WTC11 (cell line): ENCODE measurements around the gene EIF4G3. TPM values are rescaled to one million over a fixed set of nuclear protein-coding genes. Genes with fewer than 3 reads are reported as not detected.

Source experiments
- ATAC-seq: fragments of 200-7000 bp; cut with Tn5 transposase; 2 replicates; pipeline ENCODE4 v1.10.0; 2021; ENCODE audit warnings: mild to moderate bottlenecking, moderate library complexity
- CTCF ChIA-PET: fragments of 300-600 bp; sonication (Branson Sonifier 250); formaldehyde crosslinking; loops from one replicate; lab custom pipeline; 2021; ENCODE audit warnings: antibody characterized with exemption; lab: Charles Lee
- POLR2A ChIA-PET: fragments of 350-600 bp; sonication (Branson Sonifier 250); formaldehyde crosslinking; loops from one replicate; lab custom pipeline; 2021; ENCODE audit warnings: antibody characterized with exemption; lab: Charles Lee
- DNase-seq: peaks from one replicate; pipeline ENCODE4 v3.0.0; 2021; ENCODE audit warnings: low spot score
- H3K27ac Mint-ChIP-seq: 2 replicates; pipeline ENCODE4 v1.8.0; 2021; ENCODE audit warnings: mixed read lengths
- H3K27me3 Mint-ChIP-seq: 2 replicates; pipeline ENCODE4 v1.8.0; 2021; ENCODE audit warnings: low read depth, mild to moderate bottlenecking, moderate library complexity, mixed read lengths
- H3K36me3 Mint-ChIP-seq: 2 replicates; pipeline ENCODE4 v1.8.0; 2021; ENCODE audit warnings: mixed read lengths
- H3K4me1 Mint-ChIP-seq: 2 replicates; pipeline ENCODE4 v1.8.0; 2022; ENCODE audit warnings: mixed read lengths
- H3K4me3 Mint-ChIP-seq: 2 replicates; pipeline ENCODE4 v1.8.0; 2021; ENCODE audit warnings: mild to moderate bottlenecking, moderate library complexity, mixed read lengths
- H3K9me3 Mint-ChIP-seq: 2 replicates; pipeline ENCODE4 v1.8.0; 2021; ENCODE audit warnings: mixed read lengths
- CREM ChIP-seq: sonication (generic); formaldehyde crosslinking; IDR thresholded peaks from 2 replicates; pipeline ENCODE4 v1.8.1; 2022; ENCODE audit warnings: mild to moderate bottlenecking, missing genetic modification reagents, moderate library complexity
- ELF4 ChIP-seq: sonication (generic); formaldehyde crosslinking; IDR thresholded peaks from 2 replicates; pipeline ENCODE4 v1.8.1; 2022; ENCODE audit warnings: low read depth, mild to moderate bottlenecking, moderate library complexity, missing genetic modification reagents
- EMX1 ChIP-seq: fragments of 250-450 bp; sonication (Bioruptor Pico); IDR thresholded peaks from 2 replicates; pipeline ENCODE4 v1.8.0; 2021; ENCODE audit warnings: mild to moderate bottlenecking
- FOXP1 ChIP-seq: sonication (generic); formaldehyde crosslinking; IDR thresholded peaks from 2 replicates; pipeline ENCODE4 v1.8.0; 2022; ENCODE audit warnings: missing genetic modification reagents, mild to moderate bottlenecking, moderate library complexity, borderline replicate concordance
- IRF2 ChIP-seq: sonication (generic); formaldehyde crosslinking; IDR thresholded peaks from 2 replicates; pipeline ENCODE4 v1.8.0; 2022; ENCODE audit warnings: low read depth, missing genetic modification reagents, borderline replicate concordance
- JUN ChIP-seq: sonication (generic); formaldehyde crosslinking; IDR thresholded peaks from 2 replicates; pipeline ENCODE4 v1.8.0; 2023; ENCODE audit warnings: mild to moderate bottlenecking, missing genetic modification reagents
- MXD4 ChIP-seq: fragments of 250-450 bp; sonication (Bioruptor Pico); IDR thresholded peaks from 2 replicates; pipeline ENCODE4 v1.8.0; 2021; ENCODE audit warnings: mild to moderate bottlenecking, moderate library complexity, borderline replicate concordance
- MYBL2 ChIP-seq: sonication (generic); formaldehyde crosslinking; IDR thresholded peaks from 2 replicates; pipeline ENCODE4 v1.8.1; 2023; ENCODE audit warnings: mild to moderate bottlenecking, moderate library complexity, missing genetic modification reagents
- NR1H2 ChIP-seq: sonication (generic); formaldehyde crosslinking; IDR thresholded peaks from 2 replicates; pipeline ENCODE4 v1.9.0; 2021; ENCODE audit warnings: mild to moderate bottlenecking, moderate library complexity, missing genetic modification reagents
- NR3C1 ChIP-seq: sonication (generic); formaldehyde crosslinking; conservative IDR thresholded peaks from 2 replicates; pipeline ENCODE4 v1.8.1; 2023; ENCODE audit warnings: low read depth, mild to moderate bottlenecking, missing genetic modification reagents
- ZBTB21 ChIP-seq: sonication (generic); formaldehyde crosslinking; IDR thresholded peaks from 2 replicates; pipeline ENCODE4 v1.8.1; 2023; ENCODE audit warnings: mild to moderate bottlenecking, missing genetic modification reagents, borderline replicate concordance
- ZNF317 ChIP-seq: sonication (generic); formaldehyde crosslinking; IDR thresholded peaks from 2 replicates; pipeline ENCODE4 v1.8.1; 2023; ENCODE audit warnings: low read depth, mild to moderate bottlenecking, moderate library complexity, missing genetic modification reagents, borderline replicate concordance
- ZNF416 ChIP-seq: fragments of 250-450 bp; sonication (Bioruptor Pico); IDR thresholded peaks from 2 replicates; pipeline ENCODE4 v1.9.0; 2021; ENCODE audit warnings: mild to moderate bottlenecking, inconsistent platforms
- total RNA-seq: library from RNA; stranded (reverse); gene quantifications from 3 replicates; pipeline ENCODE4 v1.2.3, GENCODE V29; 2021
- TF ChIP-seq, protein P1 (sequence below): fragments of 250-450 bp; sonication (Bioruptor Pico); IDR thresholded peaks from 2 replicates; pipeline ENCODE4 v1.9.0; 2021; ENCODE audit warnings: mild to moderate bottlenecking
- TF ChIP-seq, protein P2 (sequence below): sonication (generic); formaldehyde crosslinking; conservative IDR thresholded peaks from 2 replicates; pipeline ENCODE4 v1.8.1; 2023; ENCODE audit warnings: mild to moderate bottlenecking, low read depth, missing genetic modification reagents, moderate library complexity
- TF ChIP-seq, protein P3 (sequence below): fragments of 250-450 bp; sonication (Bioruptor Pico); IDR thresholded peaks from 2 replicates; pipeline ENCODE4 v1.9.0; 2021; ENCODE audit warnings: mild to moderate bottlenecking, borderline replicate concordance
- TF ChIP-seq, protein P4 (sequence below): sonication (generic); formaldehyde crosslinking; IDR thresholded peaks from 2 replicates; pipeline ENCODE4 v1.8.1; 2022; ENCODE audit warnings: low read depth, mild to moderate bottlenecking, moderate library complexity, missing genetic modification reagents, borderline replicate concordance
- TF ChIP-seq, protein P5 (sequence below): sonication (generic); formaldehyde crosslinking; IDR thresholded peaks from 2 replicates; pipeline ENCODE4 v1.8.1; 2023; ENCODE audit warnings: mild to moderate bottlenecking, missing genetic modification reagents, moderate library complexity
- TF ChIP-seq, protein P6 (sequence below): sonication (generic); formaldehyde crosslinking; IDR thresholded peaks from 2 replicates; pipeline ENCODE4 v1.8.1; 2023; ENCODE audit warnings: mild to moderate bottlenecking, missing genetic modification reagents

EIF4G3 gene
- total RNA-seq, 1 experiment from 2014 or later: 77.7 TPM

DNA sequence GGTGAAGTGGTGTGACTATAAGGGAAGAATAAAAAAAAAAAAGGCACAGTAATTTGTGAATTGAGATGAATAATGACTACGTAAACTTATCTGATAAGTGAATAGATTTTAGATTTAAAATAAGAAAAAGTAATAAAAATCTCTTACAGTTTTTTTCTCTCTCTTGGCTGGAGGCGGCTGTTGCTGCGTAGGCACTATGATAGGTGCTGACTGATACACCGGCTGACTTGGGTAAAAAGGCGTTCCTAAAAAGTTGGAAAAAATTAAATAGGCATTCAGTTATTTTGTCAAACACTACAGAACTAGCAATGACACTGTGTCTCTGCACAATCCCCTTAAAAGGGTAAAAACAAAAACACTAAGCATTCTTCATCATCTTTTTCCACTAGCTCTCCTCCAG lies 203.8 kb downstream of the EIF4G3 start:
- no peaks in the 10 kb centered on the region for H3K9me3 Mint-ChIP-seq
- no peak overlapping the region for H3K27ac Mint-ChIP-seq
- peaks cover 21% of the 10 kb centered on the region for H3K36me3 Mint-ChIP-seq
- H3K27me3 Mint-ChIP-seq: no peaks in the 10 kb centered on the region
- no peaks in the 10 kb centered on the region for H3K4me1 Mint-ChIP-seq
- TF ChIP-seq JUN (CRISPR knock-in tag): no peak
- TF ChIP-seq ZNF416: no peak
- no peak for TF ChIP-seq FOXP1
- TF ChIP-seq NR1H2 (CRISPR knock-in tag): no peak
- TF ChIP-seq, protein P1, sequence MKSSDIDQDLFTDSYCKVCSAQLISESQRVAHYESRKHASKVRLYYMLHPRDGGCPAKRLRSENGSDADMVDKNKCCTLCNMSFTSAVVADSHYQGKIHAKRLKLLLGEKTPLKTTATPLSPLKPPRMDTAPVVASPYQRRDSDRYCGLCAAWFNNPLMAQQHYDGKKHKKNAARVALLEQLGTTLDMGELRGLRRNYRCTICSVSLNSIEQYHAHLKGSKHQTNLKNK: no peak
- TF ChIP-seq NR3C1 (CRISPR knock-in tag): no peak
- TF ChIP-seq, protein P2, sequence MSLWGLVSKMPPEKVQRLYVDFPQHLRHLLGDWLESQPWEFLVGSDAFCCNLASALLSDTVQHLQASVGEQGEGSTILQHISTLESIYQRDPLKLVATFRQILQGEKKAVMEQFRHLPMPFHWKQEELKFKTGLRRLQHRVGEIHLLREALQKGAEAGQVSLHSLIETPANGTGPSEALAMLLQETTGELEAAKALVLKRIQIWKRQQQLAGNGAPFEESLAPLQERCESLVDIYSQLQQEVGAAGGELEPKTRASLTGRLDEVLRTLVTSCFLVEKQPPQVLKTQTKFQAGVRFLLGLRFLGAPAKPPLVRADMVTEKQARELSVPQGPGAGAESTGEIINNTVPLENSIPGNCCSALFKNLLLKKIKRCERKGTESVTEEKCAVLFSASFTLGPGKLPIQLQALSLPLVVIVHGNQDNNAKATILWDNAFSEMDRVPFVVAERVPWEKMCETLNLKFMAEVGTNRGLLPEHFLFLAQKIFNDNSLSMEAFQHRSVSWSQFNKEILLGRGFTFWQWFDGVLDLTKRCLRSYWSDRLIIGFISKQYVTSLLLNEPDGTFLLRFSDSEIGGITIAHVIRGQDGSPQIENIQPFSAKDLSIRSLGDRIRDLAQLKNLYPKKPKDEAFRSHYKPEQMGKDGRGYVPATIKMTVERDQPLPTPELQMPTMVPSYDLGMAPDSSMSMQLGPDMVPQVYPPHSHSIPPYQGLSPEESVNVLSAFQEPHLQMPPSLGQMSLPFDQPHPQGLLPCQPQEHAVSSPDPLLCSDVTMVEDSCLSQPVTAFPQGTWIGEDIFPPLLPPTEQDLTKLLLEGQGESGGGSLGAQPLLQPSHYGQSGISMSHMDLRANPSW (CRISPR knock-in tag): no peak
- no peak for TF ChIP-seq MYBL2 (CRISPR knock-in tag)
- TF ChIP-seq EMX1 (CRISPR knock-in tag): no peak
- TF ChIP-seq, protein P3, sequence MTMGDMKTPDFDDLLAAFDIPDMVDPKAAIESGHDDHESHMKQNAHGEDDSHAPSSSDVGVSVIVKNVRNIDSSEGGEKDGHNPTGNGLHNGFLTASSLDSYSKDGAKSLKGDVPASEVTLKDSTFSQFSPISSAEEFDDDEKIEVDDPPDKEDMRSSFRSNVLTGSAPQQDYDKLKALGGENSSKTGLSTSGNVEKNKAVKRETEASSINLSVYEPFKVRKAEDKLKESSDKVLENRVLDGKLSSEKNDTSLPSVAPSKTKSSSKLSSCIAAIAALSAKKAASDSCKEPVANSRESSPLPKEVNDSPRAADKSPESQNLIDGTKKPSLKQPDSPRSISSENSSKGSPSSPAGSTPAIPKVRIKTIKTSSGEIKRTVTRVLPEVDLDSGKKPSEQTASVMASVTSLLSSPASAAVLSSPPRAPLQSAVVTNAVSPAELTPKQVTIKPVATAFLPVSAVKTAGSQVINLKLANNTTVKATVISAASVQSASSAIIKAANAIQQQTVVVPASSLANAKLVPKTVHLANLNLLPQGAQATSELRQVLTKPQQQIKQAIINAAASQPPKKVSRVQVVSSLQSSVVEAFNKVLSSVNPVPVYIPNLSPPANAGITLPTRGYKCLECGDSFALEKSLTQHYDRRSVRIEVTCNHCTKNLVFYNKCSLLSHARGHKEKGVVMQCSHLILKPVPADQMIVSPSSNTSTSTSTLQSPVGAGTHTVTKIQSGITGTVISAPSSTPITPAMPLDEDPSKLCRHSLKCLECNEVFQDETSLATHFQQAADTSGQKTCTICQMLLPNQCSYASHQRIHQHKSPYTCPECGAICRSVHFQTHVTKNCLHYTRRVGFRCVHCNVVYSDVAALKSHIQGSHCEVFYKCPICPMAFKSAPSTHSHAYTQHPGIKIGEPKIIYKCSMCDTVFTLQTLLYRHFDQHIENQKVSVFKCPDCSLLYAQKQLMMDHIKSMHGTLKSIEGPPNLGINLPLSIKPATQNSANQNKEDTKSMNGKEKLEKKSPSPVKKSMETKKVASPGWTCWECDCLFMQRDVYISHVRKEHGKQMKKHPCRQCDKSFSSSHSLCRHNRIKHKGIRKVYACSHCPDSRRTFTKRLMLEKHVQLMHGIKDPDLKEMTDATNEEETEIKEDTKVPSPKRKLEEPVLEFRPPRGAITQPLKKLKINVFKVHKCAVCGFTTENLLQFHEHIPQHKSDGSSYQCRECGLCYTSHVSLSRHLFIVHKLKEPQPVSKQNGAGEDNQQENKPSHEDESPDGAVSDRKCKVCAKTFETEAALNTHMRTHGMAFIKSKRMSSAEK (CRISPR knock-in tag): no peak
- no peak for TF ChIP-seq MXD4
- TF ChIP-seq, protein P4, sequence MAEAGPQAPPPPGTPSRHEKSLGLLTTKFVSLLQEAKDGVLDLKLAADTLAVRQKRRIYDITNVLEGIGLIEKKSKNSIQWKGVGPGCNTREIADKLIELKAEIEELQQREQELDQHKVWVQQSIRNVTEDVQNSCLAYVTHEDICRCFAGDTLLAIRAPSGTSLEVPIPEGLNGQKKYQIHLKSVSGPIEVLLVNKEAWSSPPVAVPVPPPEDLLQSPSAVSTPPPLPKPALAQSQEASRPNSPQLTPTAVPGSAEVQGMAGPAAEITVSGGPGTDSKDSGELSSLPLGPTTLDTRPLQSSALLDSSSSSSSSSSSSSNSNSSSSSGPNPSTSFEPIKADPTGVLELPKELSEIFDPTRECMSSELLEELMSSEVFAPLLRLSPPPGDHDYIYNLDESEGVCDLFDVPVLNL (CRISPR knock-in tag): no peak
- no peak for TF ChIP-seq ELF4 (CRISPR knock-in tag)
- TF ChIP-seq IRF2 (CRISPR knock-in tag): no peak
- TF ChIP-seq CREM (CRISPR knock-in tag): no peak
- DNase-seq (no peak), ATAC-seq (no peak)
- ChIA-PET POLR2A (no interaction called here), CTCF (no interaction called here)
- no peak overlapping the region for H3K4me3 Mint-ChIP-seq

DNA sequence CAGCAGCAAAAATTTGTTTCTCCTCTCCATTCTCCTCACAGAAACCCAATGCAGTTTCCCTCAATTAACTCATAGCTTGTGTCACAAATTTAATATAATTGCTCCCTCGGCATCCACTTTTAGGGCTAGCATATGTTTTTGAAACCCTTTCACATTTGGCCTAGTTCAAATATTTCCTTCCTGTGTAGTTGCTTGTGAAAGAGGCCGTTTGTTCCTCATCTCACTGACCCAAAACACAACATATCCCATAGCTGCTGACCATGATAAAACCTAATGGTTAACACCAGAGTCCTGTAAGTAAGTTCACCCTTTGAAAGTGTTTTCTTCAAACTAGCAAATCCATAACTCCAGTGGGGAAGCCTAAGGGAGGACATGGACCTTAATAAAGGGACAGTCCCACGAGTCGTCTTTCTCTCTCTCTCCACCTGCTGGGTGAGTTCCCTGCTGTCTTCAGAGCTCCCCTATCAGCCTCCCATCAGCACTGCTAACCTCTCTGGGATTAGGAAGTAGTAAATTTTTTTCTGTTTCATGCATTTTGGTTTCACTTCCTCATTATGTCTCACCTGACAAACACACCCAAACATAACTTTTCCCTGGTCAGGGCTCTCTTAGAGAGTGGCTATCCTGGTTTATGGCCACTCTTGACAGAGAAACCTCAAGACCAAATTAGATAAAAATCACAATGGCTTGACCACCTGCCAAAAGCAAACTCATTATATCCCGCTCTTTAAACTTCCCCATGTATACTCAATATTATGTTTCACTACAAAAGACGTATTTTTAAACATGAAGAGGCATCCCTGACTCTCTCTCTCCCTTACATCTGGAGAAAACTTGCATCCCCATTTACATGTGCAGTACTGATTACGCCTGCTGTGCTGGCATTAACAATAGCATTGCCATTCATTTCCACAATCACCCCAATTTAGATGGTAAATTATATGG lies 211.9 kb downstream of the EIF4G3 start:
- Mint-ChIP-seq H3K36me3 (peaks cover 4% of the 10 kb centered on the region; the same call in 1 of the 2 replicates), H3K27me3 (no peaks in the 10 kb centered on the region), H3K9me3 (no peaks in the 10 kb centered on the region), H3K4me3 (no peak overlapping the region), H3K27ac (no peak overlapping the region; the same call in 1 of the 2 replicates), H3K4me1 (peaks cover 20% of the 10 kb centered on the region)
- ChIA-PET CTCF (interaction anchor here (1.0 to 1.2 kb wide), 2 partner anchors 230 to 404 kb away, joined by 3 to 6 read pairs; no protein-coding TSS in a partner anchor), POLR2A (no interaction called here)
- peak; percentile 73 for ATAC-seq
- no peak for DNase-seq
- TF ChIP-seq, protein P5, sequence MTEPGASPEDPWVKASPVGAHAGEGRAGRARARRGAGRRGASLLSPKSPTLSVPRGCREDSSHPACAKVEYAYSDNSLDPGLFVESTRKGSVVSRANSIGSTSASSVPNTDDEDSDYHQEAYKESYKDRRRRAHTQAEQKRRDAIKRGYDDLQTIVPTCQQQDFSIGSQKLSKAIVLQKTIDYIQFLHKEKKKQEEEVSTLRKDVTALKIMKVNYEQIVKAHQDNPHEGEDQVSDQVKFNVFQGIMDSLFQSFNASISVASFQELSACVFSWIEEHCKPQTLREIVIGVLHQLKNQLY (CRISPR knock-in tag): no peak
- TF ChIP-seq ZNF317 (CRISPR knock-in tag) (no peak), ZBTB21 (no peak)
- TF ChIP-seq, protein P6, sequence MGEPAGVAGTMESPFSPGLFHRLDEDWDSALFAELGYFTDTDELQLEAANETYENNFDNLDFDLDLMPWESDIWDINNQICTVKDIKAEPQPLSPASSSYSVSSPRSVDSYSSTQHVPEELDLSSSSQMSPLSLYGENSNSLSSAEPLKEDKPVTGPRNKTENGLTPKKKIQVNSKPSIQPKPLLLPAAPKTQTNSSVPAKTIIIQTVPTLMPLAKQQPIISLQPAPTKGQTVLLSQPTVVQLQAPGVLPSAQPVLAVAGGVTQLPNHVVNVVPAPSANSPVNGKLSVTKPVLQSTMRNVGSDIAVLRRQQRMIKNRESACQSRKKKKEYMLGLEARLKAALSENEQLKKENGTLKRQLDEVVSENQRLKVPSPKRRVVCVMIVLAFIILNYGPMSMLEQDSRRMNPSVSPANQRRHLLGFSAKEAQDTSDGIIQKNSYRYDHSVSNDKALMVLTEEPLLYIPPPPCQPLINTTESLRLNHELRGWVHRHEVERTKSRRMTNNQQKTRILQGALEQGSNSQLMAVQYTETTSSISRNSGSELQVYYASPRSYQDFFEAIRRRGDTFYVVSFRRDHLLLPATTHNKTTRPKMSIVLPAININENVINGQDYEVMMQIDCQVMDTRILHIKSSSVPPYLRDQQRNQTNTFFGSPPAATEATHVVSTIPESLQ: no peak
